Left ventricle myocardium inferior (tissue), 1 donor: ENCODE data around the gene FANCC. TPM values are rescaled to one million over a fixed set of nuclear protein-coding genes. Genes with fewer than 3 reads are reported as not detected.
A peak's percentile ranks its signal among the peaks of the same experiment; 100 is the strongest.

ENCODE experiments used
- microRNA-seq: library from miRNA; unstranded; fragments of <30 nt; microRNA quantifications from one replicate; pipeline ENCODE4 v1.2.0, GENCODE V29; 2020
- total RNA-seq: library from RNA; stranded (reverse); fragmentation: NEBNext Ultra II Directional; extraction: Animal tissue kit (Norgen Biotek cat#: 25700); gene quantifications from one replicate; pipeline ENCODE4 v1.2.1, GENCODE V29; 2021
- donor health status: DM: no; HTN: yes; CAD: no; lungs with severe emphysema.

FANCC gene
- total RNA-seq, 1 donor from 2014 or later, result 4.1 TPM

Small RNA genes within 50 kb of the gene (microRNA-seq; reads per million reads assigned to microRNA genes)
- gene MIR23B (154,420 reads per million, percentile 100 among the genes with 10 or more reads in this experiment), gene MIR24-1 (not detected), gene MIR27B (30,553 reads per million, percentile 97 among the genes with 10 or more reads in this experiment), gene MIR3074 (not detected), gene MIR6081 (not detected)

Other genes with a start within 250 kb of the FANCC start
- gene PTCH1, start 199.3 kb upstream of the FANCC start, total RNA-seq, result 6.6 TPM